MM.1S (cell line): ENCODE measurements around the gene GAA.

ENCODE experiments used
- CTCF ChIP-seq: fragments of 300-600 bp; sonication (generic); IDR thresholded peaks from 2 replicates; pipeline ENCODE4 v1.5.1; 2016; ENCODE audit warnings: antibody characterized with exemption, low read length, mixed read lengths
- EZH2 ChIP-seq: fragments of 300-600 bp; sonication (generic); optimal IDR thresholded peaks from 2 replicates; pipeline ENCODE3; 2017; ENCODE audit warnings: low read depth, mild to moderate bottlenecking, antibody characterized with exemption, low read length, mixed read lengths
- EZH2phosphoT487 ChIP-seq: fragments of 300-600 bp; sonication (generic); IDR thresholded peaks from 2 replicates; pipeline ENCODE4 v1.6.1; 2018; ENCODE audit warnings: antibody characterized with exemption, low read length

DNA sequence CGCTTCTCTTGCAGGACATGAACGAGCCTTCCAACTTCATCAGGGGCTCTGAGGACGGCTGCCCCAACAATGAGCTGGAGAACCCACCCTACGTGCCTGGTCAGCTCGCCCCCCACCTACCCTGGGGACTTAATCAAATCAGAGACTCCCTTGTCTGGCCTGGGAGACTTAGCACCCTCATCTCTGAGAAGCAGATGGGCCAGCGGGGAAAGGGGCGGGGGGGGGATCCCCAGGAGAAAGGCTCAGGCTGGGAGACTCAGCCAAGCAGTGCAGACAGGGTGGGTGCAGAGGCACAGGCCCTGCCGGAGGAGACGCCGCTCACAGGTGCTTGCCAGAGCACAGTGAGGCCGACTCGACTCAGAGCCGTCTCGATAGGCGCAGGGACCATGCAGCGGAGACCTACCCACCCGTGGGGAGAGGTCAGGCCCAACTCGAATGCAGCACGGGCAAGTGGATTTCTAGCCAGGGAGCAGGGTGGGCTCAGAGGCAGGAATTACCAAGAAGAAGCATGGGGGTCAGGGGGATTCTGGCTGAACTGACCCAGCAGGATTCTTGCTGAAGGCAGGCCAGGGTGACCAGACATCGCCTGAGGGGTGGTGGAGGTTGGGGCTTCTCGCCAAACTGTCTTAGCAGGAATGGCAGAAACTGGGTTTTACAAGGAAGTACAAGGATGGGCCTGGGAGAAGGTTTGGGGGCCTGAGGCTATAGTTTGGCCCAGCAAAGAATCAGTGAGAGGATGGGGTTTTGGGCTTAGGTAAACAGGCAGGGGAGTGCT is 9.7 kb downstream of the GAA start:
- no peak for TF ChIP-seq CTCF
- TF ChIP-seq EZH2, result no peak
- no peak for TF ChIP-seq EZH2phosphoT487
